Measurements from ENCODE around the gene THG1L. TPM values are rescaled to one million over a fixed set of nuclear protein-coding genes. Genes with fewer than 3 reads are reported as not detected.

Gene THG1L
- total RNA-seq, 1 donor from 2014 or later = 8.4 TPM

DNA sequence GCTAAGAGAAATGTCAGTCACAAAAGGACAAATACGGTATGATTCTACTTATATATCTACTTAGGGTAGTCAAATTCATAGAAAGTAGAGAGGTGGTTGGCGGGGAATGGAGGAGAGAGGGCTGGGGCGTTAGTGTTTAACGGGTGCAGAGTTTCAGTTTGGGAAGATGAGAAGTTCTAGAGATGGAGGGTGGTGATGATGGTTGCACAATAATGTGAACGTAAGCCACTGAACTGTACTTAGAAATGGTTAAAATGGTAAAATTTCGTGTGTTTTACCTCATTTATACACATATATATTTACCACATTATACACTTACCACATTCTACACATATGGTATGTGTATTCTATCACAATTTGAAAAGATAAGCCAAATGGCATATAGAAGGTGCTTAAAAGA is 48.0 kb downstream of the THG1L start:
- DNase-seq (no peak), ATAC-seq (no peak)
- H3K27ac ChIP-seq = no peak overlapping the region
- peaks cover 8% of the 10 kb centered on the region for H3K36me3 ChIP-seq
- H3K9me3 ChIP-seq = no peaks in the 10 kb centered on the region
- no peaks in the 10 kb centered on the region for H3K4me1 ChIP-seq
- H3K4me3 ChIP-seq = no peak overlapping the region
- intact Hi-C loops (cut with DNase I) = no loop called here
- H3K27me3 ChIP-seq = no peaks in the 10 kb centered on the region
- TF ChIP-seq, protein P1, sequence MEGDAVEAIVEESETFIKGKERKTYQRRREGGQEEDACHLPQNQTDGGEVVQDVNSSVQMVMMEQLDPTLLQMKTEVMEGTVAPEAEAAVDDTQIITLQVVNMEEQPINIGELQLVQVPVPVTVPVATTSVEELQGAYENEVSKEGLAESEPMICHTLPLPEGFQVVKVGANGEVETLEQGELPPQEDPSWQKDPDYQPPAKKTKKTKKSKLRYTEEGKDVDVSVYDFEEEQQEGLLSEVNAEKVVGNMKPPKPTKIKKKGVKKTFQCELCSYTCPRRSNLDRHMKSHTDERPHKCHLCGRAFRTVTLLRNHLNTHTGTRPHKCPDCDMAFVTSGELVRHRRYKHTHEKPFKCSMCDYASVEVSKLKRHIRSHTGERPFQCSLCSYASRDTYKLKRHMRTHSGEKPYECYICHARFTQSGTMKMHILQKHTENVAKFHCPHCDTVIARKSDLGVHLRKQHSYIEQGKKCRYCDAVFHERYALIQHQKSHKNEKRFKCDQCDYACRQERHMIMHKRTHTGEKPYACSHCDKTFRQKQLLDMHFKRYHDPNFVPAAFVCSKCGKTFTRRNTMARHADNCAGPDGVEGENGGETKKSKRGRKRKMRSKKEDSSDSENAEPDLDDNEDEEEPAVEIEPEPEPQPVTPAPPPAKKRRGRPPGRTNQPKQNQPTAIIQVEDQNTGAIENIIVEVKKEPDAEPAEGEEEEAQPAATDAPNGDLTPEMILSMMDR (IDR thresholded peaks at IDR 0.05) = no peak

DNA sequence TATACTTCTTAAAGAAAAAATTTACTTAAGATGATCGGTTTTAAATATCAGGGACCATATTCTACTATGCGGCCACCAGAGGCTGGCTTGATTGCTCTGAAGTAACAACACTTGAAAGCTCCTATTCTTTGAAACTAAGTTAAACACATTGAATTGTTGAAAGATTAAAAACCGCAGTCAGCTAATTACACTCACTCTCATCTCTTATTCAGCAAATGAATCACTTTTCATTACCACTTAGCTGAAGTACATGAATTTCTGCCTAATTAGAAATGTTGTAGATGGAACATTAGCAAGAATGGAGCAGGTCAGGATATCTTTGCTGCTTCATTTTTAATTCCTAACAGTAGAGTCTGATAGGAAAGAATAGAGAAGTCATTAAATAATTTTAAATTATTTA is 54.6 kb downstream of the THG1L start:
- ATAC-seq = no peak
- DNase-seq = no peak
- intact Hi-C loops (cut with DNase I) = no loop called here
- H3K36me3 ChIP-seq = peaks cover 58% of the 10 kb centered on the region
- no peaks in the 10 kb centered on the region for H3K4me1 ChIP-seq
- H3K27ac ChIP-seq = no peak overlapping the region
- H3K27me3 ChIP-seq = no peaks in the 10 kb centered on the region
- no peak overlapping the region for H3K4me3 ChIP-seq
- TF ChIP-seq, protein P1 (IDR thresholded peaks at IDR 0.05) = no peak
- no peaks in the 10 kb centered on the region for H3K9me3 ChIP-seq

Other genes starting within 250 kb of the THG1L start
- gene ADAM19, start 155.6 kb upstream of the THG1L start, total RNA-seq = 10.6 TPM
- gene SOX30, start 79.0 kb upstream of the THG1L start, total RNA-seq = 0.12 TPM
- not detected for gene C5orf52, start 59.9 kb upstream of the THG1L start, total RNA-seq
- 3.0 TPM for gene LSM11, start 12.3 kb downstream of the THG1L start, total RNA-seq
- 84.6 TPM for gene CLINT1, start 127.7 kb downstream of the THG1L start, total RNA-seq